Activated CD4-positive, alpha-beta T cell treated with anti-CD3 and anti-CD28 coated beads for 24 hours (primary cell): Measurements from ENCODE around the gene ANKFY1.
"Not testable (repeated sequence)": the region's sequence is repeated elsewhere in the genome, so short reads cannot be mapped to it uniquely, and the experiment has no call there.

Experiments used
- DNase-seq, 2 donors: peaks; one replicate each; pipeline ENCODE4 v3.0.0-alpha.2; 2020; ENCODE audit warnings: low read depth in 2 of 2

The ANKFY1 gene

DNA sequence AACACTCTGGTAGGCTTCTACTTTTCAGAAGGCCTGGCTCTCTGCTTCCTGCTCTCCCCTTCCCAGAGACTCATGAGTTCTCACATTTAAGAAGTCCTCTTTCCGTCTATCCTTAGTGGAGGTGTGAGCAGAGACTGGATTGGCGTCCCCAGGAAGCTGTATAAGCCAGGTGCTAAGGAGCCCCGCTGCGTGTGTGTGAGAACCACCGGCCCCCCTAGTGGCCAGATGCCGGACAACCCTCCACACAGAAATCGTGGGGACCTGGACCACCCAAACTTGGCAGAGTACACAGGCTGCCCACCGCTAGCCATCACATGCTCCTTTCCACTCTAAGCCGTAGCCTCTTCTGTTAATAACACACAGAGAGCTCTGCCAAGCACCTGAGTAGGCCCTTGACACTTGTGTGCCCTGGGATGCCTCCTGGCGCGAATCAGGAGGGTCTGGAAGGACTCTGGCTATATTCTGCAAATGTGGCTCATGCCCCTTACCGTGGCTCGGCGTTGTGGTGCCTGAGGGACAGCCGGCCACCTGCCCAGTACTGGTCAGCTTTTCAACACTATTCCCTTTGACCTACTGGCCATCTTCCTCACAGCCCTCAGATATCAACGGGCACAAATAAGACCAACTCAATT, 106.9 kb downstream of the ANKFY1 start:
- DNase-seq = no peak

- DNase-seq = no peak
Measured at GRCh38 chr17:4155980-4156620, 107.7 kb downstream of the ANKFY1 start.

DNA sequence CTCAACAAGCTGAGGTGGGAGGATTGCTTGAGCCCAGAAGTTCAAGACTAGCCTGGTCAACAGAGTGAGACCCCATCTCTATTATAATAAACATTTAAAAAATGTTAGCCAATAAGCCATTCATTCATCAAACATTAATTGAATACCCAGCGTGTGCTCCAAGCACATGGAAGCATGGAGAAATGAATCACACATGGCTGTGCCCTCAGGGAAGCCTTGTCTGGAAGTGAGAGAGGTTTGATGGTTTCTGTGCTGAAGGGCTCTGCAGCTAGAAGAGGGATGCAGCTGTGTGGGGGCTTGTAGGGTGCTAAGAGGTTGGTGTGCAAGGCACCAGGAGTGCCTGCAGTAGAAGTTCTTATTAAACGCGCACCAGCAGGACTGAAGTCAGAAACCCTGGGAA, 109.6 kb downstream of the ANKFY1 start:
- no peak for DNase-seq

GRCh38 chr17:4152471-4152870, 111.3 kb downstream of the ANKFY1 start:
- DNase-seq = no peak

DNA sequence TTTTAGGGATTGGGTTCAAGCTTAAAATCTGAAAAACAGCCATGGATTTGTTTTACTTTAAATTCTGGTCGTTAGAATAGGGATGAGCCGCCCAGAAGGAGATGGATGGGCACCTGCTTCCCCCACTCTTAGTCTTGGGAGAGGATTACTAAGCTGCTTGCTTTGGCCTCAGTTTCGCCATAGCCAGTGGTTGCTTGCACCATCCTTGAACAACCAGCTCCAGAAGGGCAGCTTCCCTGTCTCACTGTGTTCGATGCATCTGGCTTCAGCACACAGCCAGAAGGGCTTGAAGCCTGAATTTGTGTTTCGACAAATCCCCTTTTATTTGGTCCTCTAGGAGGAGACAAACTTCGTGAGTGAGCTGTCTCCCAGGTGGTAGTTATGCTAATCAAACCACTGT, 113.7 kb downstream of the ANKFY1 start:
- DNase-seq = no peak

- DNase-seq = no peak
Measured at GRCh38 chr17:4148611-4149308, 115.0 kb downstream of the ANKFY1 start.

DNA sequence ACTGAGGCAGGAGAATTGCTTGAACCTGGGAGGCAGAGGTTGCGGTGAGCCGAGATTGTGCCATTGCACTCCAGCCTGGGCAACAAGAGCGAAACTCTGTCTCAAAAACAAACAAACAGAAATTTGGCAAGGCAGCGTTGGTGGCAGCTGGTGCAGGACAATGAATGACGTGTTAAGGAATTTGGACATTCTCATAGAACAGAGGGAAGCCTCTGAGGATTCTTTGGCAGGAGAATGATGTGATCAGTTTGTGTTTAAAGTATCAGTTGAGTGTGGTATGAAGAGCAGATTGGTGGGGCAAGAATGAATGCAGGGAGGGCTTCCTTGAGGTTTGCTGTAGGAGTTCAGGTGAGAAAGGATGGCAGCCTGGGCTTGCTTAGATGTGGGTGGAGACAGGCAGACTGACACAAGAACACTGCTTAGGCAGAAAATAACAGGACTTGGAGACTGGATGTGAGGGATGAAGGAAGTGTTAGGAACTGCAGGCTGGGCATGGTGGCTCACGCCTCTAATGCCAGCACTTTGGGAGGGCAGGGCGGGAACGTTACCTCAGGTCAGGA, 115.9 kb downstream of the ANKFY1 start:
- no peak for DNase-seq

- DNase-seq = no peak
Measured at GRCh38 chr17:4146641-4147040, 117.1 kb downstream of the ANKFY1 start.

DNA sequence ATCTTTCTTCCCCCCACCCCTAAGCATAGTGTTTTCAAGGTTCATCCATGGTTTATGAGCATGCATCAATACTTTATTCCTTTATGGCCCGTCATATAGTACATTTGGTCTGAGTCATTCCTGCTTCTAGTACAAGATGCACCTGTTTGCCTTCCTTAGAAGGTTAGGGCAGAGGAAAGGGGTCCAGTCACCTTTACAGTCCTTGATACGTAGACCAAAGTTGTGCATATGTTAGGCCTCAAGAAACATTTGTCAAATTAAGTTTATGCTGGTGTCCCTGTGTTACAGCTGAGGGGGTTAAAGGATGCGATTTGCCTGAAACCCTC, 119.4 kb downstream of the ANKFY1 start:
- DNase-seq = no peak

DNA sequence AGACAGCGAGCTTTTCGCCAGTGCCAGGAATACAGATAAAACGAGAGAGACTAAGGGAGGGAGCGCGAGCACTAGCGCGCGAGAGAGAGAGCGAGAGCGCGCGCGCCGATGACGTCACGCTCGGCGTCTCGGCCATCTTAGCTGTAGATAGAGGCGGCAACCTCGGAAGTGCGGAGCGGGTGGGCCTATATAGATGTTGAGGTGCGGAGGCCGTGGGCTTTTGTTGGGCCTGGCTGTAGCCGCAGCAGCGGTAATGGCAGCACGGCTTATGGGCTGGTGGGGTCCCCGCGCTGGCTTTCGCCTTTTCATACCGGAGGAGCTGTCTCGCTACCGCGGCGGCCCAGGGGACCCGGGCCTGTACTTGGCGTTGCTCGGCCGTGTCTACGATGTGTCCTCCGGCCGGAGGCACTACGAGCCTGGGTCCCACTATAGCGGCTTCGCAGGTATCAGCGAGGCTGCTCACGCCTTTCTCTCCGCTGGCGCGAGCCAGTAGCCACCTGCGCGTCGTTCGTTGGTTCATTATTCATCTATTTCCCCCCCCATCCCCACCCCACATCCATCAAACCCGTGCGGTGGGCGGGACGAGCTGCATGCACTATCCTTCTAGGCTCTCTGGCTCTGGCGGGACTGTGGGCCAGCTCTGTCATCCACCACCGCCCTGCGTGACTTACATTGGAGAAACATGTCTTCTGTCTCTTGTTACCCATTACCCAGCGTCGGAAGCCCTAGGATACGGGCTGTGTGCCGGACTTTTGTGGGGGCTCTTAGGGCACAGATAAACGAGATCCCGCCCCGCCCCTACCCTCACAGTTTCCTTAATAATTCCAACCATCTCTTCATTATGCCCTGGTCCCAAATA, 120.0 kb downstream of the ANKFY1 start:
- DNase-seq = peak; percentile 78 to 79

- no peak for DNase-seq
Measured at GRCh38 chr17:4142107-4142900, 121.5 kb downstream of the ANKFY1 start.

DNA sequence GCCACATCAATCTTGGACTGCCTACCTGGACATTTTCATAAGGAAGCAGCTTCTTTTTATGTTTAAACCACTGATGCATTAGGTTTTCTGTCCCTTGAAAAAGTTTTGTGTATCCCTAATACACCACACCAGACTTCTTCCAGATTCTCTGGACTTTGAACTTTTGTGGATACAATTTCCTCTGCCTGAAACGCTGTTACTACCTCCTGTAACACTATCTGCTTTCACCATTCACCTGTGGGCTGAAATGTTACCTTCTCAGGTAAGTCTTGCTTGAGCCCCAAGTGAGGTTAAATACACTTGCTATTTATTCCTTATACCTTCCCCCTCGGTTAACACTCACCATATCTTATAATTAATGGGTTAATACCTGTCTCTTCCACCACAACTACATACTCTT, 123.7 kb downstream of the ANKFY1 start:
- DNase-seq = no peak

- DNase-seq = not testable (repeated sequence)
Measured at GRCh38 chr17:4138906-4139526, 124.8 kb downstream of the ANKFY1 start.

DNA sequence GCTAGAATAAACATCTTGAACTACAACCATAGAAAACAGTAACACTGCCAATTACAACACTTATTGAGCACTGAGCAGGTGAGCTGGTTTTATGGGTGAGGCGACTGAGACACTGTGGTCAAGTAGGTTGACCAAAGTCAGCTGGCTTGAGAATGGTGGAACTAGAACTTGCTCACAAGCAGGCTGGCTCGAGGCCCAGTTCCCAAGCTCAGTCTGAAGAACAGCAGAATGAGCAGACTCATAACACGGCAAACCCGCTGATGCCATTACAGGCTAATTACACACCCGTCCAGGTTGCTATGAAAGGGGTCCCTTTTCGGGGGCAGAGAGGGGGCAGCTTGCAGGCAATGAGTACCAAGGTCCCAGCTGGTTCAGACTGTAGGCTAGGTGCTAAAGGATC, 127.4 kb downstream of the ANKFY1 start:
- no peak for DNase-seq

- no peak for DNase-seq
Measured at GRCh38 chr17:4135489-4135888, 128.3 kb downstream of the ANKFY1 start.

DNA sequence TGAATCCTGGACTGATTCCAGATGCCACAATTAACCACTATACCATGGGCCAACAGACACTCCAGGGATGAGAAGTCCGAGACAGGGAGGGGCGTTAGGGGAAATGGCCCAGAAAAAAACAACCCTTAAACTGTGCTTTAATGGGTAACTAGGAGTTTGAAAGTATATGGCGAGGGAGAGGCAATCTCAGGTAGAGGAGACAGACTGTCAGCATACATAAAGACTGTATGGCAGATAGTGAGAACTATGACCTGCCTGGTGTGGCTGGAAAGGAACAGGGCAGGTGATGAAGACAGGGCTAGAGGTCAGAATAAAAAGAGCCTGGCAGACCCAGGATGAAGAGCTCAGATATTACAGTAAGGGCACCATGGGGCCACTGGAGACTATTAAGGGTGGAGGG, 129.1 kb downstream of the ANKFY1 start:
- no peak for DNase-seq

DNA sequence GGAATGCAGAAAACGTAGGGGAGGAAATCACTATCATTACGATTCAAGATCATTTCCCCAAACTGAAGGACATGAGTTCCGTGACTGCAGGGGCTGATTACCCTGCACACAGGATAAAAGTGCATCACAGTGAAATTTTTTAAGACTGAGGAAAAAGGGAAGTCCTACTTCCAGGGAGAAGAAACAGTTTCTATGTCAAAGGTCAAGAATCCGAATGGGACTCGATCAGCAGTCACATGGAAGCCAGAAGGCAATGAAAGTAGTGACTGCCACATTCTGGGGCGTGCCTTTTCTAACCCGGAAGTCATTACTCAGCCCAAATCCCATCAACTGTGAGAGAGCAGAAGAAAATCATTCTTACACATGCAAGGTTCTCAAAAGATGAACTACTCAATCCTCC, 133.1 kb downstream of the ANKFY1 start:
- no peak for DNase-seq

GRCh38 chr17:4127555-4127954, 136.2 kb downstream of the ANKFY1 start:
- DNase-seq = no peak

GRCh38 chr17:4125552-4125951, 138.2 kb downstream of the ANKFY1 start:
- DNase-seq = no peak

- DNase-seq = no peak
Measured at GRCh38 chr17:4124999-4125398, 138.8 kb downstream of the ANKFY1 start.

- no peak for DNase-seq
Measured at GRCh38 chr17:4120332-4120731, 143.4 kb downstream of the ANKFY1 start.
